G401 (cell line): ENCODE measurements around the gene NEUROD6. TPM values are rescaled to one million over a fixed set of nuclear protein-coding genes. Genes with fewer than 3 reads are reported as not detected.

Experiments used
- DNase-seq: peaks from one replicate; pipeline ENCODE4 v3.0.0-alpha.2; 2015; ENCODE audit warnings: low spot score
- in situ Hi-C: cut with HindIII; loops from 2 replicates; pipeline ENCODE4 v1.10.0; 2016; ENCODE audit warnings: low sequenced_read_pairs, mixed read lengths
- total RNA-seq: library from RNA; depleted of rRNA; stranded (reverse); fragments of >200 nt; shearing (Covaris generic); gene quantifications from 2 replicates; pipeline ENCODE4 v1.2.3, GENCODE V29; 2014

NEUROD6 gene
- total RNA-seq, 1 experiment from 2014 or later = not detected

DNA sequence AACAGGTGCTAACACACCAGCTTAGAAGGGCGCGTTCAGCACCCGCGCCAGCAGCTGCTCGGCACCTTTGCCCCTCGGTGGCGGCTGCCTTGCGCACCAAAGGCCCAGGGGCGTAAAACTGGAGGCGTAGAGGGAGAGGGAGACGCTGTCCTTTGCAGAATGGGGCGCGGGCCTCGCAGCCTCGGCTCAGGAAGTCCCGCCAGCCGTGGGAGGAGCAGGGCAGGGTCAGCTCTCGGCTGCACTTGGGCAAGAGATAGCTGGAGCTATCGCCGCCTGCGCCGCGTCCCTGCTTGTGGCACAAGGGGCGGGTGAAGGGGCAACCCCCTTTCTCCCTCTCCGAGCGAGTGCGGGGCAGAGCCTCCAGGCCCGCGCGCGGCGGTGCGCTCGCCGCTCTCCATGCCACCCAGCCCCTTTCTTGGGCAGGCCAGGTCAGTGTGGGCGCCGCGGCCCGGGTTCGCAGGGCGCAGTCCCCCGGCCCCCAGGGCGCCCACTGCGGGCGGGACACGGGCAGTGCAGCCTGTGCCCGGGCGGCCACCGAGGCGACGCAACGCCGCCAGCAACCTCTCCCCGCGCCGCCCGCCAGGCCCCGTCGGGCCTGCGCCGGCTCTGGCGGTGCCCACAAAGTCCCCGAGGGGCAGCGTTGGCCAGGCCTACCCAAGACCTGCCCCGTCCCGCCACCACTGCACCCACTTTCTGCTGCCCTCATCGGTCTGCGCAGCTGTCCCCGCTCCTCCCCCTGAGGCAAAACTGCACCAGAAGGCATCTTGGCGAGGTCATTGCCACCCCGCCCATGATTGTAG is 4.1 kb downstream of the NEUROD6 start:
- no peak for DNase-seq
- in situ Hi-C loops = no loop called here

DNA sequence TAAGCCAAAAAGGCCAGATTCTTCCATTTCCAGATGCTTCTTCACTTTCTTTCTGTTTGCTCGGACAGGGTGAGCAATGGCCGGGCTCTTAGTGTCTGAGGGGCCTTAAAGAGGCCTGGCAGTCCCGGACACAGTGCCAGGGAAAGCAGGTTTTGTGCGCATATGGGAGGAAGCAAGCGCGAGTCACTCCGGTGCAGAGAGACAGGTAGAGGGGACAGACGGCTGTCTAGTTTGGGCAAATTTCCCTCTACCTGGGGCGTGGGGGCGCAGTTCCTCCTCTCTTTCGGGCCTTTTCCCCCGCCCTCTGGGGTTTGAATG is 4.7 kb downstream of the NEUROD6 start:
- in situ Hi-C loops = no loop called here
- DNase-seq = peak; percentile 40

DNA sequence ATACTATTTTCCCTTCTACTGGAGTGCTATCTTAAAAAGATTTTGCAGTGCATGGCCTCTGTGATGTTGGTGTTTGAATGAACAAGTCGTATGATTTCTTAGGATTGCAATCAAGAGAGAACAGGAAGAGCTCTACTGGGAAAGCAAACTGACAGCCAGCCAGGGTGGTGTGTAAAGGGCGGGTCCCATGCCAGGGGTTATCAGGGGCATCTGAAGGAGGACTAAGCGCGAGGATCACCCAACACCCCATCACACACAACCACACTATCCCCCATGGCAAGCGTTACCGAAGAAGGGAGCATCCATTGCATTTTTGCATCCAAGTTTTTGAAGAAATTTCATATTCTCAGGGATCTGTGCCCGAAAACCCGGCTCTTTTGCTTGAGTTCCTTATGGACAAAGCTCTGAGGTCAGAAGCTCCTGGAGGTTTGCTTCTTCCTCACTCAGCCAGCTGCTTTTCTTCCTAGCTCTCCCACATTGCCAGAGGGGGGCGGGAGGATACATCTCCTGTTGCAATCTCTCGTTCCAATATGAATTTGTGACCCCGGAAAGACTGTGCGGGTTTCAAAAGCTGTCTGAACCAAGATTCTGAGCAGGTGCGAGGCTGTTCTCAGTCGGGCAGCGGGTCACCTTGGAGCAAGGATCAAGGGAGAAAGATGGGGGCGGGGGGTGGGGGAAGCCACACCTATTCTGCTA is 5.2 kb downstream of the NEUROD6 start:
- DNase-seq = no peak
- in situ Hi-C loops = no loop called here

DNA sequence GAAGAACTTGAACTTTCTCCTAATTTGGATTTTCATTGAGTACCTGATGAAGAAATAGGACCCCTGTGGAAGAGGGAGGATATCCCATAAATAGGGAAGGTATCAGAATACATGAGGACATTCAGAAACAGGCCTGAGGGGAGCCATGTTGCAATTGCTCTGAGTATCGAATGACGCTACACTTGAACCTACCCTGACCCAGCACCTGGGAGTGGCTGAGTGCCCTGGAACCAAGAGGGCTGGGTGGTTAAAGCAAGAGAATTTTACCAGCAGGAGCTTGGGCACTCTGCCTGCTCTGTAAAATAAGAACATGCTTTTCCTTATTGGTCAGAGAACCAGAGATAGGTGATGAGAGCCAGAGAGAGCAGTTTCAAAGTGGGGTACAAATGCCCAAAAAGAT is 7.2 kb downstream of the NEUROD6 start:
- no peak for DNase-seq
- in situ Hi-C loops = no loop called here

DNA sequence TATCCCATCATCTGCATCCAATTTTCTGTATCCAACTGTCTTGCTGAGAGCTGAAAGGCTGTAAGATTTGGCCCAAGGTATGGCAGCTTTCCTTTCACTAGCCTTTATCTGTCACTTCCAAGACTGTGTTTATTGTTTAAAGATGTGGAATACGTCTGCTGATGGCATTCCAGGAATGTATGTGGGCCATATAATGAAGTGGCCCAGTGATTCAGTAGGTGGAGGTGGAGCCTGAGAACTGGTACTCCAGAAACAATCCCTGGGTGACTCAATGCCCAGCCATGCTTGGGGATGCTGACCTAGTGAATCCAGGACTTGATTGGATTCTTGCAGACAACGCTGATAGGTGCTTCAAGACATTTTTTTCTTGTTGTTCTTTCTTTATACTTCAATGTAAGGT is 13.5 kb downstream of the NEUROD6 start:
- in situ Hi-C loops = no loop called here
- DNase-seq = no peak

DNA sequence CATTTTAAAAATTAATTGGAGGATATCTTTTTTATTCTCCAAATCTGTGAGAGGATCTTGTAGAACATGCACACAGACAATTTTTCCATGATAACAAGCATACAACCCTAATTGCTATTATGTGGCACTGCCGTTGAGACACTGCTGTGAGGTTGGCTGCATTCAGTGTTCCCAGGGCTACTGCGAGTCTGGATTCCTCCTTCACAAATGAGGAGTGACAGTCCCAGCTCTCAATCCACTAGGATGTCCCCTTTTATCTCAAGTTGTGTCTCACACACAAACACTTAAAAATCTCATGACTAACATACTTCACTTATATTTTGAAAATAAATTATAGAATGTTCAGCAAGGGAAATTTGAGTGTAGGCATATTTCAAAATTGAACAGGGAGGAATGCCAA is 14.1 kb downstream of the NEUROD6 start:
- in situ Hi-C loops = no loop called here
- no peak for DNase-seq

DNA sequence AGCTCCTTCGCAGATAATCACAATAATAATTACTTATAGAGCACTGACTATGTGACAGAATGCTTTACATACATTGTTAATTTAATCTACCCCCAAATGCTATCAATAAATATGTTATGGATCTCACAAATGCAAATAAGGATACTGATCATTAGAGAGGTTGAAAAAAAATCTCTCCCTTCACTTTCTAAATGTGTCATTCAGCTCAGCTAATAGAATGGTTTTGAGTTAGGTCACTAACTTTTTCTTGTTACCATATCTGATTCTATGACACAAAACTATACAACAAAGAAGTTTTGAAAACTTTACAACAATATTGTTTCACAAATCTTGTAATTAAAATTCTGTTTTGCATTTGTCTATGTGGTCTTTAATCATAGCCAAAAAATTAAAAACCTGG is 17.4 kb downstream of the NEUROD6 start:
- in situ Hi-C loops = no loop called here
- DNase-seq = no peak

DNA sequence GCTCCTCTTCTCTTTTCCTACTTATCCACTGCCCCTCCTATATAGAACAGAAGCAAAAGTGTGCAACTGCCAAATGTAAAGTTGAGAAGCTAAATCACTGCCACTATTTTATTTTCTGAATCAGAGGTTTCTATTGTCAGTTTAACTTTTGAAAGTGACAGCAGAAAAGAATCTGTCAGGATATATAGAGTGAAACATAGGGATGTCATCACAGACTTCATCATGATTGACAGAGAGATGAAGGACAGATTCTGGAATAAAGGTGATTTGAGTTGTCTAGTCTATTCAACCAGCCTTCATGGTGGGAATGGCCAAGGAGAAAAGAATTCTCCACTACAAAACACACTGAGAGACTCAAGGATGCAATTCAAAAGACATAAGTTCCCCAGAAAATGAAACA is 19.9 kb downstream of the NEUROD6 start:
- in situ Hi-C loops = no loop called here
- no peak for DNase-seq

DNA sequence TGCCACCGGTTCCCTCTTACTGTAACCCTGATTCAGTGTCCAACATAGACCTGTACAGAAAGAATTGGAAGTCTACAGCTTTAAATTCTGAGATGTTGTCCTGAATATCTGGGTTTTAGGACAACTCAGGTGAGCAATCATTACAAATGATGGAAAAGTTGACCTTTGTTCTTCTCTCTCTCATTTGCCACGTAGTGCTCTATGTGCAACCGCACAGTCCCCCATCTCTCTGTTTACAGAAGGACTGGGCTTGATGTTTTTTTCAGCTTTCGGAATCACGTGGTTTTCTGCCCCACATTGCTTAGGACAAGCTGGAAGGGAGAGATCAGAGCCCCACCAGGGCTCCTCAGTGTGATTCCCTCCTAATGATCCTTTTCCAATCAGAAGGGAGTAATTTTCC is 22.2 kb downstream of the NEUROD6 start:
- in situ Hi-C loops = no loop called here
- no peak for DNase-seq

DNA sequence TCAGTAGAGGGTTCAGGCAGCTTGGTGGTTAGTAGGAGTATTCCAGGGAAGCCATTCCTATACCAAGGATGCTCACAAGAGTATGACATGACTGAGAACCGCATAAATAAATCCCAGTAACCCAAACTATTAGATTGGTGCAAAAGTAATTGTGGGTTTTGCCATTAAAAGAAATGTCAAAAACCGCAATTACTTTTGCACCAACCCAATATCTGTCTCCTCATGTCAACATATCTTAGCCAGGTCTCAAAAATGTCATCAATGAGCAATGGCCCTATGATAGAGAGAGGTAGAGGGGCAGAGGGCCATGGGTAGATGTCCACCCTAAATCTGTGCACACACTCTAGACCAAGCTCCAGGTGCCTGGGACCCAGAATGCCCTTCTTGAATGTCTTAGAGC is 23.6 kb downstream of the NEUROD6 start:
- DNase-seq = no peak
- in situ Hi-C loops = no loop called here

DNA sequence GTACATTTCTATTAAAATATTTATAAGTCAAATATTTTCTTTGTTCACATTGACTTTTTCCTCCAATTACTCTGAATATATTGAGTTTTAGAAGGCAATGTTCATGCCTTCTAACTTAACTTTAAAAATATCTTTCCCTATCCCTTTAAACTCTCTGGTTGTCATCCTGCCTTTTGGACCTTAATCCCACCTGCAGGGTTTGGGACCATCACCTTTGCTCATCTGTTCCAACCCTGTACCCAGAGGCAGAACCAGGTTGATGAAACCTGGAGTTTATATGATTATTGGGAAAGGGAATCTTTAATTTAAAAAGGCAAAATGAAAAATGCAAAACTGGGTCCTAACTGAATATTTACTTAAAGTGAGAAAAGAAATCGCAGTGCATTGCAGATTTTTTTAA is 24.8 kb downstream of the NEUROD6 start:
- DNase-seq = no peak
- in situ Hi-C loops = no loop called here

DNA sequence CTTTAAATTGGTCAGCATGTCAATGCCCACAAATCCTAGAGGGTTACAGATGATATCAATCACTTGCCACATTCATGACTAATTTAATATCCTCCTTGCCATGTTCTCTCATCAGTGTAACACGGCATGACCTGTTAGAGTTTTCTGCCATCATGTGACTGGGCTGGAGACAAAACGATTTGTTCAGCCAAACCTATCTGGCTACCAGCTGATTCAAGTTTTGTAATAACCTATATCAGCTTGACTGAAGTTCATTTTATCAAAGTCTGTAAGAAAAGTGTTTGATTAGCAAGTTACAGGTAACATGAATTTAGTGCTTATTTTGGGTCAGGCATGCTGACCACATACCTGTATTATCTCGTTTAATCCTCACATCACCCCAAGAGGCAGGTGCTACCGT is 25.7 kb downstream of the NEUROD6 start:
- in situ Hi-C loops = no loop called here
- no peak for DNase-seq

DNA sequence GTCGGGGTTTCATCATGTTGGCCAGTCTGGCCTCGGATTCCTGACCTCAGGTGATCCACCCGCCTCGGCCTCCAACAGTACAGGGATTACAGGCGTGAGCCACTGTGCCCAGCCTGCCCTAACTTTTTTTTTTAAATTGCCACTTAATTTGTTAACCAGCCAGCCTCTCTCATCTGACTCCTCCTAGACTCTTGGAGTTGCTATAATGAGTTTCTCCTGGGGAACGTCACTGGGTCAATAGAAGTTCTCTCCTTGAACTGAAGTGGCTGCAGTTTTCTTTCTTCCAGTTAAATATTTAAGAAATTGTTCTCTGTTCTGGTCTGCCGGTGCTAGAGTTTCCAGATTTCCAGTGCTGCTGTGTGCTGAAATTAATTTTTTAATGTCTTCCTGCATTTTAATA is 27.6 kb downstream of the NEUROD6 start:
- DNase-seq = no peak
- in situ Hi-C loops = no loop called here

DNA sequence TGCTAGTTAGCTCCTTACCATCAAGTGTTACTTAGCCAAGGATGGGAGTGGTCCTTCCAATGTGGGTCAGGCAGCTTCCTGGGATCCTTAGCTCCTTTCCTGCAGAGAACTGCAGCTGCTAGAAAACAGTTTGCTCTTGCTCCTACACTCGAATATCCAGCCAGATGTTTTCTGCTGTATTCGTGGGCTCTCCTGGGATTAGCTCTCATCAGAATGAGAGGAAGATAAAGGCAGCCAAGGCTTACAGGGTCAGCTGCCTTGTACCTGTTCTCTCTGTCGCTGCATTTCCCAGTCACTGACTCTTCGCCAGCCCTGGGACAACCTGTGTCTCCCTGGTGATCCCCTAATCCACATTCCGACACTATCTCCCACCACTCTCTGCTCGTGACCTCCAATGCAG is 29.0 kb downstream of the NEUROD6 start:
- in situ Hi-C loops = no loop called here
- no peak for DNase-seq

DNA sequence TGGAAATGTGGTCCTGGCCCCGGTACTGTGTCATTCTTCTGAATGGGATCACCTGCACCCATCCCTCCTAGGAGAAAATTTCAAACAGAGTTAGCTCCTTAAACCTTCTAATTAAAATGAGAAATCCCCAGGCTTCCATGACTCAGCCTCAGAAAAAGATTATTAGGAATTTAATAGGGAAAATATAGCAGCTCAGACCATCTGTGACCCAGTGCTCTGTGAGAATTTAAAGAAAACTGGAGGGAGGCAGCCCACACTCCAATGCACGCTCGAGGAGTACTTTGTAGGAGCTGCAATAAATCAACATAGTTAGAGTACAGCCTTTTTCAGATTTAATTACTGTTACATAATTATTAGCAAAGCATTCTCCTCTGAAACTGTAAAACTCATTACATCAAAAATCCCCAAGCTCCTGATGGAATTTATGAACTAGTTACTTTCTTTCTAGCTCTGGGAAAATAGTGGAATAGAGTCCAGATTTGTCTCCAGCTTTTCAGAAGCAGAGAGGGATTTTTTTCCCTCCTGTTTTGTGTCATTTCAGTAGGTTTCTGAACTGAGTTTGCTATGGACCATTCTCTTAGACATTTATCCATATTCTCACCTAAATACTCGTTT is 30.1 kb downstream of the NEUROD6 start:
- in situ Hi-C loops = no loop called here
- DNase-seq = peak; percentile 9

DNA sequence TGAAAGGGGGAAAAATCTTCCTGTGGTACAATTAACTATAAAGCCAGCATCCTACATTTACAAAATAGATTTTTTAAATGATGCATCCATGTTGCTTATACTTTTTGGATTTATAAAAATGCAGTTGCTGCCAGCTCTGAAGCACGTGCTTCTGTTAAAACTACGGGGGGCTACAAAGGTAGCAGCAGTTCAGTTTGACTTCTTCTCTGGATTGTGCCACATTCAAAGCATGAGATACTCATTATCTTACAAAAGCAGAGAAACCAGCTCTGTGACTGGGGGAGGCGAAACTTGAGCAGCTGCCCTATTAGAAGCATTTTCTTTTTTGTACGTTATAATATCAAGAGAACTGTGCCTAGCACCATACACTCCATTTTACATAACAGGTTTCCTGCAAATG is 31.1 kb downstream of the NEUROD6 start:
- in situ Hi-C loops = no loop called here
- no peak for DNase-seq

DNA sequence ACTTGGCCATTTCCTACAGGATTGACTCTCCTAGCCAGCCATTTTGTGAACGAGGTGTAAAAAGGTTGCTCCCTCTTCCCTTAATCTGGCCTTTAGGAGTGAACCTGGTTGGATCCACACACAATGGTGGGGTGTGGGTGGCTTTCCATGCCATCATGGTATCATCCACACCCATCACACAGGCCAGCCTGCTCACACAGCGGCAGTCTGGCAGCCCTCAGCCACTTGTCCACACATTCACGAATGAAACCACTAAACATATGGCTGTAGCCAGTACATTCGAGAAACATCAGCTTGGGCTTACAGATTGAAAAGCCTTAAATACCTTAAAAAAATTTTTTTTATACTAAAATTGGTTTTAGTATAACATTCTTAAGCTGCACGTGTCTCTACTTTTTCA is 31.9 kb downstream of the NEUROD6 start:
- no peak for DNase-seq
- in situ Hi-C loops = no loop called here

DNA sequence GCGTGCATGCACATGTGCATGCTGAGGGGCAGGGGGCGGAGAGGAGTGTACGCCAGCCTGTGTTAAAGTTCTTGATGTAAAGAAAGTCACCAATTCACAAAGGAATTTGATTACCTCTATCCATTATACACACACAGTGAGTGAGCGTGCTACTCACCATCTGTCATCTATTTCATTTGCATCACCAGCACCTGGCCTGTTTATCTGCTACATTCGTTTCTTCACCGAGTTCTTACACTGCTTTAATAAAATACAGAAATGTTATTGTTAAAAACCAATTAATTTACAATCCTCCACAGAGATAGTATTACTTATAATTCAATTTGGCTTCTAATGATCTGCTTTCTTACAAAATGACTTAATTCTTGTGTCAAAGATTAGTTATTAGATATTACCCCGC is 32.6 kb downstream of the NEUROD6 start:
- DNase-seq = peak; percentile 63
- in situ Hi-C loops = no loop called here

DNA sequence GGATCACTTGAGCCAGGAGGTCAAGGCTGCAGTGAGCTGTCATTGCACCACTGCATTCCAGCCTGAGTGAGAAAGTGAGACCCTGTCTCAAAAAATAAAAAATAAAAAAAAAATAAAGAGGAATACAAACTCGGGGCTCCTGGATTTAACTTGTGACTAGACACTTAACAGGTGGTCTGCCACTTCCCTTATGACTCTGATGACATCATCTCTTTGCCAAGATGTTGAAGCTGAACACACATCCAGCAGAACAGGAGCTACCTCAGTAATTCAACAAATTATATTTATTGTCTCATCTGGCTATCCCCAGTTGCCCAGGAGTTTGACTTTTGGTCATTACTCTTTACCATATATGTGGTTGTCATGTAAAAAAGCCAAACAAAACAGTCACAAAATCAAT is 35.3 kb downstream of the NEUROD6 start:
- no peak for DNase-seq
- in situ Hi-C loops = no loop called here

DNA sequence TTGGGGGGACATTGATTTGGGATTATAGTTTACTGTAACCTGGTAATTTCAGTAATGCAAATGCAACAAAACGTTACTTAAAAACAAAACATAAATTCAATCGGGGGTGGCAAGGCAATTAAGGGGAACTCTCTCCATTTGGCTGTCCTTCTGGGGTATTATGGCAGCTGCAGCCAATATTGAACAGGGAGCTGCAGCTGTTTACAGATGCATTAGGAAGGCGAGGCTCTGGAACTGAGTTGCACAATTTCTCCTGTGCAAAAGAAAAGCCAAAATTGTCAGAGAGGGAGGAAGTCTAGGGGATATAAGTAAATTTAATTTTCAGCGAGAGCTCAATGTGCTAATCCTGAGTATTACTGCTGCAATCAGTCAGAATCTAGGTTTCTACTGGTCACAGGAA is 36.1 kb downstream of the NEUROD6 start:
- in situ Hi-C loops = no loop called here
- DNase-seq = no peak

DNA sequence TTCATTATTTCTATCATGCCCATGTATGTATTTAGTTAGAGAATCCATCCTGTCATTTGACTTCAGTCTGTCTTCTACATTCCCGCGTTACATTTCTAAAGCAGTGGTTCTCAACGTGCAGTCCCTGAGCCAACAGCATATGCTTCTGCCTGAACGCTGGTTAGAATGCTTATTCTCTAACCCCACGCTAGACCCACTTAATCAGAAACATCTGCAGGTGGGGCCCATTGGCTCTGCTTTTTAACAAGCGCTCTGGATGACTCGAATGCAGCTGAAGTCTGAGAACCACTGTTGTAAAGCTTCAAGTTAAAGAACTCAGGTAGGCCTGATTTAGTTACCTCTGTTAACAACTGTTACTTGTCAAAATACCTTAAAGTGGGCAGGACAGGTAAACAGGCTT is 38.2 kb downstream of the NEUROD6 start:
- no peak for DNase-seq
- in situ Hi-C loops = no loop called here
